Trophoblast cell (in vitro differentiated cells and primary cell): ENCODE data around the gene LIPA.

Source experiments
- DNase-seq, 2 donors: peaks; one replicate each; pipeline ENCODE4 v3.0.0-alpha.2; 2016
- H2AFZ ChIP-seq: 2 replicates; pipeline ENCODE4 v1.6.1; 2013; ENCODE audit warnings: low read length, moderate library complexity, mild to moderate bottlenecking; ENCODE audit not compliant: insufficient read depth, poor library complexity
- H2AK5ac ChIP-seq: 2 replicates; pipeline ENCODE4 v1.6.1; 2013; ENCODE audit warnings: mild to moderate bottlenecking, low read length
- H2BK120ac ChIP-seq: 2 replicates; pipeline ENCODE4 v1.6.1; 2013; ENCODE audit warnings: low read length, mild to moderate bottlenecking, moderate library complexity; ENCODE audit not compliant: insufficient read depth, poor library complexity
- H2BK12ac ChIP-seq: 2 replicates; pipeline ENCODE4 v1.6.1; 2013; ENCODE audit warnings: mild to moderate bottlenecking, low read length, moderate library complexity
- H2BK5ac ChIP-seq: 2 replicates; pipeline ENCODE4 v1.6.1; 2013; ENCODE audit warnings: low read length, low read depth, moderate library complexity, mild to moderate bottlenecking; ENCODE audit not compliant: poor library complexity
- H3K14ac ChIP-seq: 2 replicates; pipeline ENCODE4 v1.6.1; 2013; ENCODE audit warnings: mild to moderate bottlenecking, low read length
- H3K18ac ChIP-seq: 2 replicates; pipeline ENCODE4 v1.6.1; 2013; ENCODE audit warnings: mild to moderate bottlenecking, low read length
- H3K23ac ChIP-seq: 2 replicates; pipeline ENCODE4 v1.6.1; 2013; ENCODE audit warnings: low read length
- H3K27ac ChIP-seq: 2 replicates; pipeline ENCODE4 v1.5.1; 2013; ENCODE audit warnings: low read depth, mild to moderate bottlenecking, inconsistent platforms, low read length, moderate library complexity
- H3K27me3 ChIP-seq: 2 replicates; pipeline ENCODE4 v1.6.1; 2013; ENCODE audit warnings: inconsistent platforms, mild to moderate bottlenecking, low read length, moderate library complexity; ENCODE audit not compliant: insufficient read depth
- H3K36me3 ChIP-seq, 2 experiments: 1 replicate in 1 of 2; 2 replicates in 1 of 2; pipeline ENCODE4 v1.6.1; 2013; ENCODE audit warnings: low read length in 2 of 2, mild to moderate bottlenecking in 2 of 2, moderate library complexity in 1 of 2; ENCODE audit not compliant: insufficient read depth in 2 of 2, control insufficient read depth in 1 of 2
- H3K4ac ChIP-seq: 2 replicates; pipeline ENCODE4 v1.6.1; 2013; ENCODE audit warnings: low read depth, mild to moderate bottlenecking, low read length, moderate library complexity
- H3K4me1 ChIP-seq, 2 experiments: 1 replicate in 1 of 2; 2 replicates in 1 of 2; pipeline ENCODE4 v1.6.1; 2013; ENCODE audit warnings: low read length in 2 of 2, mild to moderate bottlenecking in 2 of 2, moderate library complexity in 1 of 2; ENCODE audit not compliant: insufficient read depth in 2 of 2, control insufficient read depth in 1 of 2
- H3K4me2 ChIP-seq: 2 replicates; pipeline ENCODE4 v1.6.1; 2013; ENCODE audit warnings: inconsistent platforms, mild to moderate bottlenecking, low read length, moderate library complexity
- H3K4me3 ChIP-seq: 2 replicates; pipeline ENCODE4 v1.5.1; 2013; ENCODE audit warnings: mild to moderate bottlenecking, low read depth, low read length, inconsistent platforms
- H3K79me1 ChIP-seq: one replicate; pipeline ENCODE4 v1.6.1; 2013; ENCODE audit warnings: low read length
- H3K79me2 ChIP-seq: 2 replicates; pipeline ENCODE4 v1.6.1; 2013; ENCODE audit warnings: low read length, mild to moderate bottlenecking; ENCODE audit not compliant: control insufficient read depth, insufficient read depth, poor library complexity
- H3K9ac ChIP-seq: 2 replicates; pipeline ENCODE4 v1.6.1; 2013; ENCODE audit warnings: mild to moderate bottlenecking, low read length
- H3K9me3 ChIP-seq: 2 replicates; pipeline ENCODE4 v1.6.1; 2013; ENCODE audit warnings: low read depth, mild to moderate bottlenecking, control low read depth, inconsistent platforms, low read length; ENCODE audit not compliant: insufficient read depth
- H4K12ac ChIP-seq: 2 replicates; pipeline ENCODE4 v1.6.1; 2013; ENCODE audit warnings: low read depth, mild to moderate bottlenecking, low read length, moderate library complexity
- H4K8ac ChIP-seq: 2 replicates; pipeline ENCODE4 v1.6.1; 2013; ENCODE audit warnings: low read depth, mild to moderate bottlenecking, low read length, moderate library complexity
- H4K91ac ChIP-seq: one replicate; pipeline ENCODE4 v1.6.1; 2013; ENCODE audit warnings: low read depth, mild to moderate bottlenecking, low read length, moderate library complexity
- whole genome bisulfite sequencing: extraction: QIAGEN DNeasy Blood & Tissue Kit; methylation state at CpG from one replicate; pipeline ENCODE4 v1.1.7; 2013; ENCODE audit warnings: missing lambda C conversion rate; ENCODE audit not compliant: insufficient read length, insufficient coverage; ENCODE audit errors: extremely low coverage; 5-methylcytosine and 5-hydroxymethylcytosine counted together

LIPA gene

DNA sequence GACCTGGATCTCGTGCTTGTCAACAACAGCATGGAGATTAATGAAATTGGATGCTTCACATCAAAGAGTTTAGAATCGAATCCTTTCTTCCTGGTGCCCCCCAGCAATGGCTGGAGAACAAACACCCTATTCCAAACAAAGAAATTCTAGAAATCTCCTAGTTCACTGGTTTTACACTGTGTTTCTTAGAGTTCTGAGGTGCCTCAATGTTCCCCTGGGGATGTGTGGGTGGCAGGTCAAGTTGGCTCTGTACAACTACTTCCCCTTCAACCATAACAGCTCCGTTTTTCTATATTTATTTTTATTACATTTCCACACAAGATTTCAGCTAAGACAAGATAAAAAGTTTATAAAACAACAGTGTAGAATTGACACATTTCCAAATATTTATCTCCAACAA, 66.9 kb downstream of the LIPA start:
- Histone ChIP-seq H2AK5ac (no peak overlapping the region), H3K9me3 (no peaks in the 10 kb centered on the region)

DNA sequence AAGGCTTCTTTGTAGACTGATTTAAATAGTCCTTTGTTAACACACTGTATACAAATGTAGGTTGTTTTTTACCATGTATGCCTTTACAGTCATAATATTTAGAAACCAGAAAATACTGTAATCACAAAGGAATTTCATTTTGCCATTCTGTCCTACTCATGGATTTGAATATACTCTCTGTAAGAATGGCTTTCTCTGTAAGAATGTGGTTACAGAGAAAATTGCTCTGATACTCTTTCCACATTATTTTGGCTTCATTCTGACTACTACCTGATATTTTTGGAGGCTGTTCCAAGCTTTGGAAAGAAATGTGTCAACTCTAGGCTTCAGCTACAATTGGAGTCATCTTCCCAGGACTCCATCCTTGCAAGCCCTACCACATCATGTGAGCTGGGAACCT, 68.0 kb downstream of the LIPA start:
- Histone ChIP-seq H2BK5ac (no peak overlapping the region), H4K91ac (no peak overlapping the region), H3K27ac (no peak overlapping the region), H3K18ac (no peak overlapping the region), H4K8ac (no peak overlapping the region), H3K79me2 (no peaks in the 10 kb centered on the region), H3K27me3 (no peaks in the 10 kb centered on the region), H3K23ac (no peak overlapping the region), H3K9me3 (no peaks in the 10 kb centered on the region), H3K4ac (no peak overlapping the region), H3K36me3 (no peaks in the 10 kb centered on the region), H3K79me1 (no peaks in the 10 kb centered on the region), H3K4me2 (no peak overlapping the region), H2BK120ac (no peak overlapping the region), H3K14ac (no peak overlapping the region), H4K12ac (no peak overlapping the region), H2AK5ac (no peak overlapping the region), H2AFZ (no peak overlapping the region), H3K4me3 (no peak overlapping the region), H2BK12ac (no peak overlapping the region), H3K4me1 (no peaks in the 10 kb centered on the region), H3K9ac (no peak overlapping the region)
- DNase-seq = no peak

More for the DNA sequence above, 66.9 kb downstream of the LIPA start:
- Histone ChIP-seq H3K27ac (no peak overlapping the region), H3K4me3 (no peak overlapping the region), H3K79me2 (no peaks in the 10 kb centered on the region), H4K12ac (no peak overlapping the region), H3K4me2 (no peak overlapping the region), H4K91ac (no peak overlapping the region), H3K36me3 (no peaks in the 10 kb centered on the region), H2BK12ac (no peak overlapping the region), H3K27me3 (no peaks in the 10 kb centered on the region), H3K4me1 (no peaks in the 10 kb centered on the region), H3K18ac (no peak overlapping the region), H3K14ac (no peak overlapping the region), H4K8ac (no peak overlapping the region), H2AFZ (no peak overlapping the region), H2BK120ac (no peak overlapping the region), H2BK5ac (no peak overlapping the region), H3K9ac (no peak overlapping the region), H3K79me1 (no peaks in the 10 kb centered on the region), H3K4ac (no peak overlapping the region), H3K23ac (no peak overlapping the region)
- DNase-seq = no peak
- no CpG with 5 or more reads among the region's 3 CpGs for WGBS

DNA sequence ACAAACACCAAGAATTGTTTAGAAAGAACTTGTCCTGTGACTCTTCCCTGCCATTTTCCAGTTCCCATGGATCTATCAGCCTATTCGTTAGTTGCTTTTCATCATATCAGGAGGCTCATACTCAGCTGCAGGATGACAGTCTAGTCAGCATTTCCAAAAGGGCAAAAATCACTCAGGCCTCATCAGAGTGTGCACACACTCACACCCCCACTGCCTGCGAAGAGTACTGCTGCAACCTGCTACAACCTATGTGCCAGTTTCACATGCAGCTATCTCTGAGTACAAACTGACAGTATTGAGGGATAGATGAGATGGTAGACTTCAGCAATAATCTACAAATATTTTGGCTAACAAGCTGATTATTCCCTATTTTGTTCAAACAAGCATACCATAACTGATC, 68.7 kb downstream of the LIPA start:
- H4K12ac ChIP-seq = no peak overlapping the region
- no peak overlapping the region for H3K4me3 ChIP-seq
- H3K36me3 ChIP-seq = no peaks in the 10 kb centered on the region
- H3K14ac ChIP-seq = no peak overlapping the region
- WGBS = no CpG with 5 or more reads among the region's 2 CpGs
- H4K91ac ChIP-seq = no peak overlapping the region
- H2AK5ac ChIP-seq = no peak overlapping the region
- H2AFZ ChIP-seq = no peak overlapping the region
- H3K23ac ChIP-seq = no peak overlapping the region
- H2BK5ac ChIP-seq = no peak overlapping the region
- no peaks in the 10 kb centered on the region for H3K79me1 ChIP-seq
- H3K79me2 ChIP-seq = no peaks in the 10 kb centered on the region
- no peak overlapping the region for H2BK12ac ChIP-seq
- no peak overlapping the region for H3K9ac ChIP-seq
- no peak overlapping the region for H3K4ac ChIP-seq
- no peaks in the 10 kb centered on the region for H3K9me3 ChIP-seq
- H3K27ac ChIP-seq = no peak overlapping the region
- H3K27me3 ChIP-seq = no peaks in the 10 kb centered on the region
- no peak for DNase-seq
- H3K4me2 ChIP-seq = no peak overlapping the region
- H2BK120ac ChIP-seq = no peak overlapping the region
- H3K4me1 ChIP-seq = no peaks in the 10 kb centered on the region
- H3K18ac ChIP-seq = no peak overlapping the region
- no peak overlapping the region for H4K8ac ChIP-seq

DNA sequence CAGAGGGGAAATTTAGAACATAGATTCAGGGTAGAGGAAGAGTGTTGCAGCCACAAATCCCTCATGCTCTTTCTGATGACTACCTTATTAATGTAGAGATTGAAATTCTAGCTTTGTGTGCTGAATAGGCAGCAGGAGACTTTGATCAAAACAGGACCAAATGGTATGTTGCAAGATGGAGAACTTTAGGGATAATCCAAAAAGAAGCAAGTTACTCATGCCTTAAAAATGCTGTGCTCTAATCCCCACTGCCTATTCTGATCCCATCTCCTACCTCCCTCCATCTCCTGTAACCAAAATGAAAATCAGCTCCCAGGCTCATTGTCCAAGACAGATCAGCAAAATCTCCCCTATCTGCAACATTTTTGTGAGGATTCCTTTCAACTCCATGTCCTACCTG, 75.8 kb downstream of the LIPA start:
- H2AFZ ChIP-seq = no peak overlapping the region
- H3K4me1 ChIP-seq = no peaks in the 10 kb centered on the region
- H2BK12ac ChIP-seq = no peak overlapping the region
- H3K79me1 ChIP-seq = no peaks in the 10 kb centered on the region
- no peak overlapping the region for H2BK120ac ChIP-seq
- no peaks in the 10 kb centered on the region for H3K79me2 ChIP-seq
- H4K8ac ChIP-seq = no peak overlapping the region
- no peak overlapping the region for H4K12ac ChIP-seq
- H3K4me2 ChIP-seq = no peak overlapping the region
- H4K91ac ChIP-seq = no peak overlapping the region
- H3K23ac ChIP-seq = no peak overlapping the region
- H3K27me3 ChIP-seq = no peaks in the 10 kb centered on the region
- H3K18ac ChIP-seq = no peak overlapping the region
- H2AK5ac ChIP-seq = no peak overlapping the region
- no peak overlapping the region for H3K4ac ChIP-seq
- H2BK5ac ChIP-seq = no peak overlapping the region
- no peak overlapping the region for H3K14ac ChIP-seq
- no peak overlapping the region for H3K4me3 ChIP-seq
- no peak for DNase-seq
- no peaks in the 10 kb centered on the region for H3K36me3 ChIP-seq
- no peak overlapping the region for H3K9ac ChIP-seq
- no peak overlapping the region for H3K27ac ChIP-seq
- no peaks in the 10 kb centered on the region for H3K9me3 ChIP-seq

DNA sequence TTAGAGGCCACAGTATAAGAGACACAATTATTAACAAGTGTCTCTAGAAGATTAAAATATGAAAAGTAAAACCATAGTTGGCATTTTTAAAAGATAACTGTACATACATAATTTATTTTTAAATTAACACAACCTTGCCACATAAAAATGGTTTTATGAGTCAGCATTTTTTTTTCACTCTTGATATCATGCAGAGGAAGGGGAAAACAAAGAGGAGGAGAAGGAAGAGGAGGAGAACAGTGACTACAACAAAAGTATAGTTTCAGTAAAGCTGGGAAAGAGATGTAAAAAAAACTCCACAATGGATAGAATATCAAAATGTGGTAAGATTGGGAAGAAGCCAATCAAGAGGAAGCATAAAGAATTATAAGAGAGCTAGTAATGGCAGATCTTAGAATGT, 78.5 kb downstream of the LIPA start:
- no peak overlapping the region for H3K14ac ChIP-seq
- H4K12ac ChIP-seq = no peak overlapping the region
- H3K79me1 ChIP-seq = no peaks in the 10 kb centered on the region
- no peaks in the 10 kb centered on the region for H3K9me3 ChIP-seq
- H3K36me3 ChIP-seq = no peaks in the 10 kb centered on the region
- DNase-seq = no peak
- no peak overlapping the region for H2BK5ac ChIP-seq
- no peak overlapping the region for H2BK12ac ChIP-seq
- H3K9ac ChIP-seq = no peak overlapping the region
- H3K27me3 ChIP-seq = no peaks in the 10 kb centered on the region
- no peaks in the 10 kb centered on the region for H3K4me1 ChIP-seq
- H3K27ac ChIP-seq = no peak overlapping the region
- H3K18ac ChIP-seq = no peak overlapping the region
- no peak overlapping the region for H3K4me2 ChIP-seq
- no peak overlapping the region for H2AK5ac ChIP-seq
- H4K8ac ChIP-seq = no peak overlapping the region
- no peak overlapping the region for H3K4ac ChIP-seq
- H4K91ac ChIP-seq = no peak overlapping the region
- no peak overlapping the region for H2BK120ac ChIP-seq
- H2AFZ ChIP-seq = no peak overlapping the region
- no peak overlapping the region for H3K4me3 ChIP-seq
- no peaks in the 10 kb centered on the region for H3K79me2 ChIP-seq
- H3K23ac ChIP-seq = no peak overlapping the region
